Heart left ventricle (tissue), 16 donors: Measurements from ENCODE around the gene ERMAP. TPM values are rescaled to one million over a fixed set of nuclear protein-coding genes. Genes with fewer than 3 reads are reported as not detected.

Experiments
- ATAC-seq, 4 donors: fragments of 200-7000 bp; cut with Tn5 transposase; one replicate each; pipeline ENCODE4 v1.9.1; 2020 to 2022; ENCODE audit warnings: moderate library complexity in 4 of 4, mild to moderate bottlenecking in 3 of 4, moderate number of reproducible peaks in 1 of 4
- DNase-seq, 5 donors: peaks; one replicate each; pipeline ENCODE4 v3.0.0-alpha.2; 2020
- H3K27ac ChIP-seq, 12 donors: fragments of 200-600 bp; sonication (generic) in 4 of 12; one replicate each; pipeline versions ENCODE4 v1.5.0 to v1.8.0; 2016 to 2022; ENCODE audit warnings: mild to moderate bottlenecking in 2 of 12
- H3K27me3 ChIP-seq, 9 donors: fragments of 200-600 bp; sonication (generic) in 2 of 9; one replicate each; pipeline versions ENCODE4 v1.5.1 to v1.8.0; 2016 to 2022; ENCODE audit warnings: mild to moderate bottlenecking in 3 of 9
- H3K36me3 ChIP-seq, 9 donors: fragments of 200-600 bp; sonication (generic) in 2 of 9; one replicate each; pipeline versions ENCODE4 v1.5.0 to v1.8.0; 2018 to 2022; ENCODE audit warnings: mild to moderate bottlenecking in 2 of 9
- H3K4me1 ChIP-seq, 12 donors: fragments of 200-600 bp; sonication (generic) in 4 of 12; one replicate each; pipeline versions ENCODE4 v1.5.0 to v1.8.0; 2016 to 2022; ENCODE audit warnings: mild to moderate bottlenecking in 3 of 12
- H3K4me3 ChIP-seq, 12 donors: fragments of 200-600 bp; sonication (generic) in 4 of 12; one replicate each; pipeline versions ENCODE4 v1.5.0 to v1.8.0; 2017 to 2022; ENCODE audit warnings: mild to moderate bottlenecking in 9 of 12, moderate library complexity in 4 of 12
- H3K9me3 ChIP-seq, 12 donors: fragments of 200-600 bp; sonication (generic) in 4 of 12; one replicate each; pipeline versions ENCODE4 v1.5.0 to v1.8.0; 2016 to 2022; ENCODE audit warnings: mild to moderate bottlenecking in 1 of 12
- POLR2A ChIP-seq, 2 donors: fragments of 450-650 bp; IDR thresholded peaks; one replicate each; pipeline ENCODE4 v1.6.1; 2017; ENCODE audit warnings: antibody characterized with exemption in 2 of 2, mild to moderate bottlenecking in 2 of 2, moderate library complexity in 2 of 2
- whole genome bisulfite sequencing, 4 donors: extraction: QIAGEN DNeasy Blood & Tissue Kit in 2 of 4; methylation state at CpG; one replicate each; pipeline versions ENCODE4 v1.1.5 to v1.1.7; 2013 to 2018; 5-methylcytosine and 5-hydroxymethylcytosine counted together
- intact Hi-C, 10 donors: fragments of 100-400 bp; cut with DNase I; formaldehyde crosslinking; loops; one replicate each; pipeline versions ENCODE4 v1.11.1 to v1.14.2; 2022
- polyA plus RNA-seq, 2 donors: library from polyadenylated mRNA; stranded (reverse); fragments of 200-250 nt; gene quantifications; one replicate each; pipeline ENCODE4 v1.2.3, GENCODE V29; 2013
- total RNA-seq, 9 donors: library from RNA; depleted of rRNA in 2 of 9; stranded (reverse); fragments of >200 nt in 2 of 9; fragmentation: NEBNext Ultra II Directional in 3 of 9; extraction: Animal tissue kit (Norgen Biotek cat#: 25700) in 3 of 9; gene quantifications; one replicate each; pipeline versions ENCODE4 v1.1.0 to v1.2.4, GENCODE V29; 2016 to 2023
- TF ChIP-seq, protein P1 (sequence below), 12 donors: fragments of 200-600 bp; sonication (generic) in 4 of 12; IDR thresholded peaks; one replicate each; pipeline versions ENCODE4 v1.5.0 to v1.8.0; 2018 to 2022; ENCODE audit warnings: antibody characterized with exemption in 12 of 12, mild to moderate bottlenecking in 5 of 12
- donor health status: ischemic (EF 13 %, LVEDD 7.1; RV severe dilation, severe dysfunction).
- donor health status: healthy with polysubstance abuse.
- donor health status: DM: no; HTN: yes; CAD: no.
- donor health status: DM: no; HTN: no; CAD: no.
- donor health status: ischemic (EF 25% LVEDD 6.9; RV normal size, moderate dysfunction).
- donor health status: ischemic (EF 25% LVEDD 5.7; RV mildly dilated, moderate dysfunction).
- donor health status: healthy.
- donor health status: DM: yes; HTN: yes; CAD: no.
- donor health status: ischemic (EF 35%, LVEDD 5.7; RV mildly dilated, moderate dysfunction).
- donor health status: nonischemic (EF 11% LVEDD 7.7; RV severe dilation, severe dysfunction).
- donor health status: DM: yes; HTN: yes; CAD: no.
- donor health status: PGD.
- donor health status: ischemic (EF 29% LVEDD 5.4; RV normal size, mild dysfunction).
- donor health status: nonischemic (EF 23%, LVEDD 6.1; RV moderate dilation, normal function).

ERMAP gene
- total and polyA plus RNA-seq, 11 donors, result 2.2 to 8.2 (median 4.6) TPM

DNA sequence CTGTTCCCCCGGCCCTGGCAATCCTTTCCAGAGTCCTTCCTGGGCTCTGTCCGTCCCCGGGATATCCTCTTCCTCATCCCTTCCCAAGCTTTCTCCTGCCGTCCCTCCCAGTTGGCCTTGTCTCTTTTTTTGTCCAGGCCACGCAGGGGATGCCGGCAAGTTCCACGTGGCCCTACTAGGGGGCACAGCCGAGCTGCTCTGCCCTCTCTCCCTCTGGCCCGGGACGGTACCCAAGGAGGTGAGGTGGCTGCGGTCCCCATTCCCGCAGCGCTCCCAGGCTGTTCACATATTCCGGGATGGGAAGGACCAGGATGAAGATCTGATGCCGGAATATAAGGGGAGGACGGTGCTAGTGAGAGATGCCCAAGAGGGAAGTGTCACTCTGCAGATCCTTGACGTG, 13.7 kb downstream of the ERMAP start:
- Histone ChIP-seq H3K27me3 (no peaks in the 10 kb centered on the region), H3K27ac (no peak overlapping the region), H3K4me3 (no peak overlapping the region), H3K36me3 (peaks cover 0 to 25% (median 9%) of the 10 kb centered on the region in 9 donors), H3K9me3 (no peaks in the 10 kb centered on the region), H3K4me1 (no peaks in the 10 kb centered on the region)
- DNase-seq (no peak), ATAC-seq (no peak)
- TF ChIP-seq, protein P1, sequence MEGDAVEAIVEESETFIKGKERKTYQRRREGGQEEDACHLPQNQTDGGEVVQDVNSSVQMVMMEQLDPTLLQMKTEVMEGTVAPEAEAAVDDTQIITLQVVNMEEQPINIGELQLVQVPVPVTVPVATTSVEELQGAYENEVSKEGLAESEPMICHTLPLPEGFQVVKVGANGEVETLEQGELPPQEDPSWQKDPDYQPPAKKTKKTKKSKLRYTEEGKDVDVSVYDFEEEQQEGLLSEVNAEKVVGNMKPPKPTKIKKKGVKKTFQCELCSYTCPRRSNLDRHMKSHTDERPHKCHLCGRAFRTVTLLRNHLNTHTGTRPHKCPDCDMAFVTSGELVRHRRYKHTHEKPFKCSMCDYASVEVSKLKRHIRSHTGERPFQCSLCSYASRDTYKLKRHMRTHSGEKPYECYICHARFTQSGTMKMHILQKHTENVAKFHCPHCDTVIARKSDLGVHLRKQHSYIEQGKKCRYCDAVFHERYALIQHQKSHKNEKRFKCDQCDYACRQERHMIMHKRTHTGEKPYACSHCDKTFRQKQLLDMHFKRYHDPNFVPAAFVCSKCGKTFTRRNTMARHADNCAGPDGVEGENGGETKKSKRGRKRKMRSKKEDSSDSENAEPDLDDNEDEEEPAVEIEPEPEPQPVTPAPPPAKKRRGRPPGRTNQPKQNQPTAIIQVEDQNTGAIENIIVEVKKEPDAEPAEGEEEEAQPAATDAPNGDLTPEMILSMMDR (IDR thresholded peaks at IDR 0.05), result no peak
- no peak for TF ChIP-seq POLR2A (IDR thresholded peaks at IDR 0.05)
- intact Hi-C loops, result no loop called here
- WGBS, 4 donors, result 89 to 94% (median 91%) methylated on average over 17 of the region's 17 CpGs

DNA sequence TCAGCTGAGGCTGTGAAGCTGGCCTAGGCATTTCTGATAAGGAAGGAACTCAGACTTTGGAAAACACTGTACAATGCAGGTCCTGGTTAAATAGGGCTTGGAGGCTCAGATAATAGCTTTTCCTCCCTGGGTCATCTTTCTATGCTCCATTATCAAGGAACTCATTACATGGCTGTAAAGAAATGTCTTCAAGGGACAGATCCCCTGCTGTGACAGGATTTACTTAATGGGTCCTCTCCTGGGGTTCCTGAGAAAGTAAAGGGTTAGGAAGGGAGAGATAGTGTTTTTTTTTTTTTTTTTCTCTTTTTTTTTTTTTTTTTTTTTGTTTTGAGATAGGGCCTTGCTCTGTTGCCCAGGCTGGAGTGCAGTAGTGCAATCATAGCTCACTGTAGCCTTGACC, 14.4 kb downstream of the ERMAP start:
- no peaks in the 10 kb centered on the region for H3K4me1 ChIP-seq
- H3K27me3 ChIP-seq, result no peaks in the 10 kb centered on the region
- H3K36me3 ChIP-seq, result peaks cover 0 to 25% (median 9%) of the 10 kb centered on the region in 9 donors
- H3K4me3 ChIP-seq, result no peak overlapping the region
- H3K27ac ChIP-seq, result no peak overlapping the region
- H3K9me3 ChIP-seq, result no peaks in the 10 kb centered on the region
- TF ChIP-seq, protein P1 (IDR thresholded peaks at IDR 0.05), result no peak
- no peak for TF ChIP-seq POLR2A (IDR thresholded peaks at IDR 0.05)
- intact Hi-C loops, result no loop called here
- no peak for ATAC-seq
- no peak for DNase-seq

DNA sequence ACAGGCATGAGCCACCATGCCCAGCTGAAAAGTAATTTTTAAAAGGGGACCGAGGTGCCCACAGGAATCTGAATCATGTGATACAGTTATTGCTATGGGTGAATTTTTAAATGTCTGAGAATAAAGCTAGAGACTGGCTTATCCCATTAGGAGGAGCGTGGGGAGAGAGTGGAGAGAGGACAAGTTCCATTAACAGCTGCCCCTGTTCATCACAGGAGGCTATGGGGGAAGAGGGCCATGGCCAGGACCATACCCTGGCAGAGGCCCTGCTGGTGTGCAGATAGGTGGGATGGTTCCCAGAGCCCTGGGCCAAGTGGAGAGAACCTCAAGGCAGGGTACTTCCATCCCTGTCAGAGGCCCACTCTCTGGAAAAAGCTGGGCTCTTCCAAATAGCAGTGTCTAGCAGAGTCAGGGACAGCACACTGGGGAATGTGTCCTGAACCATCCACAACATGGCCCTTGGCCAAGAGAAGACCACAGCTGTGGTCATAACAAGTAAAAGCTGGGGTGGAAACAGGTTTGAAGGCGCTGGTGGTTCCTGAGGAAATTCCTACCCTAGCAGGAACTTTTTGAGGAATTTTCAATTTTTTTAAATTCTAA, 15.8 kb downstream of the ERMAP start:
- H3K27me3 ChIP-seq, result no peaks in the 10 kb centered on the region

DNA sequence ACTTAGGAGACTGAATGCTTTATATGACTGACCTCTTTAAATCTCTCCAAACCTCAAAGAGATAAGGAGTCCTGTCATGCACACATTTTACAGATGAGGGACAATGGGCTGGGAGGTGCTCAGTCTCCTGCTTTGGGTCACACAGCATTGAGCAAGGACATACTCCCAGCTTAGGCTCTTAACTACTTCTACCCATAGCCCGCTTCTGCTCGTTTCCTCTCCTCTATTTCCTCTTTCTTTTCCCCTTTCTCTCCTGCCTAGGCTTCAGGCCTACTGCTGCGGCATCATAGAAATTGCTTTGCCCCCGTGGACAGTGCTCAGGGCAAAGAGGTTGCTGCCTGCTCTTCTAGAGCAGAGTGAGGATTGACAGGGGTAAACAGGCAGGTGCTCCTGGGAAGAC, 17.1 kb downstream of the ERMAP start:
- intact Hi-C loops, result no loop called here
- Histone ChIP-seq H3K27ac (no peak overlapping the region), H3K4me1 (peaks cover 0 to 9% (median 0%) of the 10 kb centered on the region in 12 donors), H3K4me3 (no peak overlapping the region), H3K9me3 (no peaks in the 10 kb centered on the region), H3K27me3 (no peaks in the 10 kb centered on the region), H3K36me3 (peaks cover 0 to 28% (median 6%) of the 10 kb centered on the region in 9 donors)
- 90 to 93% (median 91%) methylated on average over 4 of the region's 4 CpGs for WGBS, 4 donors
- ATAC-seq (peak in 1 of 4 donors; percentile 10), DNase-seq (no peak)
- TF ChIP-seq, protein P1 (IDR thresholded peaks at IDR 0.05), result no peak
- TF ChIP-seq POLR2A (IDR thresholded peaks at IDR 0.05), result no peak

More for the DNA sequence above, 15.8 kb downstream of the ERMAP start:
- 87 to 95% (median 95%) methylated on average over 3 of the region's 3 CpGs for WGBS, 4 donors
- intact Hi-C loops, result no loop called here
- Histone ChIP-seq H3K4me3 (no peak overlapping the region), H3K36me3 (peaks cover 0 to 23% (median 9%) of the 10 kb centered on the region in 9 donors), H3K27ac (no peak overlapping the region), H3K4me1 (peaks cover 0 to 2% (median 0%) of the 10 kb centered on the region in 12 donors), H3K9me3 (no peaks in the 10 kb centered on the region)
- no peak for DNase-seq
- no peak for TF ChIP-seq POLR2A (IDR thresholded peaks at IDR 0.05)
- TF ChIP-seq, protein P1 (IDR thresholded peaks at IDR 0.05), result no peak
- no peak for ATAC-seq
